GM12875 (cell line): Measurements from ENCODE around the gene TNFRSF18.

Source experiments
- H3K4me3 ChIP-seq: one replicate; pipeline ENCODE4 v1.5.1; 2011; ENCODE audit warnings: low read depth, low read length, control low read depth
- TF ChIP-seq, protein P1 (sequence below): IDR thresholded peaks from 2 replicates; pipeline ENCODE4 v1.5.1; 2011; ENCODE audit warnings: low read depth, mild to moderate bottlenecking, control low read depth, inconsistent platforms, low read length, moderate library complexity, borderline replicate concordance; ENCODE audit not compliant: insufficient read depth

The TNFRSF18 gene

DNA sequence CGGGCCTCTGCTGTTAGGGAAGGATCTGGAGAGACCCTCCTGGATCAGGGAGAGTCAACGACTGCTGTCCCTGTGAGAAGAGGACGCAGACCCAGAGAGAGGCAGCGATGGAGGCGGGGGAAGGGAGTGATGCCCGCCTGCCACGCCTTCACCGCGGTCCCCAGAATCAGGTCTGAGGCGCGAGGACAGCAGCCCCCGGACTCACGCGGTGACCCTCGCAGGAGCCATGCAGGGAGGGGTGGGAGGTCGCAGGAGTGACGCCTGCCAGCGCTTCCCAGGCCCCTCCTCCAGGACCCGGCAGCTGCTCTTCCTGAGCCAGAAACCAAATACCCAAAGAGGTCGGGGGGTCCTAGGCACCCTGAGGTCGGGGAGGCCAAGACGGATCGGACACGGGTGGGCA is 13.8 kb upstream of the TNFRSF18 start:
- TF ChIP-seq, protein P1, sequence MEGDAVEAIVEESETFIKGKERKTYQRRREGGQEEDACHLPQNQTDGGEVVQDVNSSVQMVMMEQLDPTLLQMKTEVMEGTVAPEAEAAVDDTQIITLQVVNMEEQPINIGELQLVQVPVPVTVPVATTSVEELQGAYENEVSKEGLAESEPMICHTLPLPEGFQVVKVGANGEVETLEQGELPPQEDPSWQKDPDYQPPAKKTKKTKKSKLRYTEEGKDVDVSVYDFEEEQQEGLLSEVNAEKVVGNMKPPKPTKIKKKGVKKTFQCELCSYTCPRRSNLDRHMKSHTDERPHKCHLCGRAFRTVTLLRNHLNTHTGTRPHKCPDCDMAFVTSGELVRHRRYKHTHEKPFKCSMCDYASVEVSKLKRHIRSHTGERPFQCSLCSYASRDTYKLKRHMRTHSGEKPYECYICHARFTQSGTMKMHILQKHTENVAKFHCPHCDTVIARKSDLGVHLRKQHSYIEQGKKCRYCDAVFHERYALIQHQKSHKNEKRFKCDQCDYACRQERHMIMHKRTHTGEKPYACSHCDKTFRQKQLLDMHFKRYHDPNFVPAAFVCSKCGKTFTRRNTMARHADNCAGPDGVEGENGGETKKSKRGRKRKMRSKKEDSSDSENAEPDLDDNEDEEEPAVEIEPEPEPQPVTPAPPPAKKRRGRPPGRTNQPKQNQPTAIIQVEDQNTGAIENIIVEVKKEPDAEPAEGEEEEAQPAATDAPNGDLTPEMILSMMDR: no peak
- no peak overlapping the region for H3K4me3 ChIP-seq

DNA sequence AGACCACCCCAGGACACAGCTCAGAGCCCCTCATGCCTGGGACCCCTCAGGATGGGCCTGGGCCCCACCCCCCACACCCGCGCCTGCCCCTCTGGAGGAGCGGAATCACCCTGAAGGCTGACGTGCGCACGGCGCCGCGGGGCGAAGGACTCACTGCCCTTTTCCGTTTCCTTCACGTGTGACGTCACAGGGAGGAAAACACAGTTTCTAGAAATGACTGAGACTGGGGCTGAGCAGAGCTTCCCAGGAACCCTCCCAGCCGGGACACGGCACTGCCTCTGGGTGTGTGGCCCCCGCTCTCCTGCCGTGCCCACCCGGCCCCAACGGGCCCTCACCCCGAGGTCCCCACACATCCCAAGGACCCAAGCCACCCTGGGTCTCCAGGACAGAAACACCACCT is 12.9 kb upstream of the TNFRSF18 start:
- no peak overlapping the region for H3K4me3 ChIP-seq
- TF ChIP-seq, protein P1: no peak

DNA sequence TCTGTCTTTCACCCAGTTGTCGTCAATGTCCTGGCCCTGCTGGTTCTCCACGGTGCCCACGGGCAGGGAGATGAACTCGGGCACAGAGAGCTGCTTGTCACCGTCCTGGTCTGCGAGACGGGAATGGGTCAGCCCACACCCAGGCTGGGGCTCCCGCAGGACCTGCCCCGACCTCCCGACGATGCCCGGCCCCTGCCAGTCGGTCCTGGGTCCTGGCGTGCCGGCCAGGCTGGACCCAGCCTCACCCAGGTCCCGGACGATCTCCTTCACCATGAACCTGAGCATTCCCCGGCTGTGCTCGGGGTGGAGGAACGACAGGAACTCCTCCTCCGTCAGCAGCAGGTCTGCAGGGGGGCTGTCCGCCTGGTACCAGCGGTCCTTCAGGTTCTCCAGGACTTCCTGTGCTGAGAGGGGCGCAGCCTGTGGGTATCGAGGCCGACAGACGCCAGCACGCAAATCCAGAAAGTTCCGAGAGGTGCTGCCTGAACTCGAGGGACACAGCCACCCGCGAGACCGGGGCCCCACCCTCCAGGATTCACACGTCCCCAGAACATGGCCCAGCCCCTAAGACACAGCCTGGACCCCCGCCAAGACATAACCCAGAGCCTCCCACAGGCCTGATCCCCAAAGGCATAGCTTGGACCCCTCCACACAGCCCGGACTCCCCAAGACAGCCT is 12.3 kb upstream of the TNFRSF18 start:
- H3K4me3 ChIP-seq: no peak overlapping the region
- TF ChIP-seq, protein P1: no peak

DNA sequence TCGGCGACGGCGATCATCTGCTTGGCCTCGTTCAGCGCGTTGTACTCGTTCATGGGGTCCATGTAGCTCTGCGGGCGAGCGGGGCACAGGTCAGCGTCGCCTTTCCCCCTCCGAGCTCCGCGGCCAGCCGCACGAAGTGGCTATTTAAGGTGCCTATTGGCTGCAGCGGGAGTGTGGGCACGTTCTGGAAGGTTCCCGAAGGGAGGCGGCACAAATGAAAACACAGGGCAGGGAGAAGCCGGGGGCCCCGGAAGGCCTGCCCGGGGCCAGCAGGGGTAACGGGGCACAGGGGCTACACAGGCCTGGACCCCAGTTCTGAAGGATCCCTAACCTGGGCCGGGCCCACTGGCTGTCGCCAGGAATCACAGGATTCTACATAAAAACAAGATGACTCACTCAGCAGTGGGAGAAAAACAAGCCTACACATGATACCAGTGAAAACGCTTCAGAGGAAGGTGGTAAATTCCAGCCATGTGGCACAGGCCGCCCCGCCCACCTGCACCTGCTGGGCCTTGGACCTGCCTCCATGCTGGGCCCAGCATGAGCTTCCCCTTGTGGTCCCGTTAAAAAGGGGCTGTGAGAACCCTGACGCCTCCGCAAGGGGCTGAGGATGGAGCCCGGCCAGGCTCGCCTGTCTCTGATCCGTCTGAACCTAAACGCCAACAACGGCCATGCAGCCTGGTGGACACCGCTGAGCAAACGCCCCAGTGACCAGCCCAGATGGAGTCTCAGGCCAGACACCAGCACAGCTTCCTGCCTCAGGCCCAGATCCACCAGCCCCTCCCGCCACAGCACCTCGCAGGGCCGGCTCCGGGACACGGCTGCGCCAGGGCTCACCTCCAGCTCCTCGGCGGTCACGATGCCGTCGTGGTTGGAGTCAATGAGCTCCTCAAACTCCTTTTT is 11.5 kb upstream of the TNFRSF18 start:
- TF ChIP-seq, protein P1: no peak
- no peak overlapping the region for H3K4me3 ChIP-seq

DNA sequence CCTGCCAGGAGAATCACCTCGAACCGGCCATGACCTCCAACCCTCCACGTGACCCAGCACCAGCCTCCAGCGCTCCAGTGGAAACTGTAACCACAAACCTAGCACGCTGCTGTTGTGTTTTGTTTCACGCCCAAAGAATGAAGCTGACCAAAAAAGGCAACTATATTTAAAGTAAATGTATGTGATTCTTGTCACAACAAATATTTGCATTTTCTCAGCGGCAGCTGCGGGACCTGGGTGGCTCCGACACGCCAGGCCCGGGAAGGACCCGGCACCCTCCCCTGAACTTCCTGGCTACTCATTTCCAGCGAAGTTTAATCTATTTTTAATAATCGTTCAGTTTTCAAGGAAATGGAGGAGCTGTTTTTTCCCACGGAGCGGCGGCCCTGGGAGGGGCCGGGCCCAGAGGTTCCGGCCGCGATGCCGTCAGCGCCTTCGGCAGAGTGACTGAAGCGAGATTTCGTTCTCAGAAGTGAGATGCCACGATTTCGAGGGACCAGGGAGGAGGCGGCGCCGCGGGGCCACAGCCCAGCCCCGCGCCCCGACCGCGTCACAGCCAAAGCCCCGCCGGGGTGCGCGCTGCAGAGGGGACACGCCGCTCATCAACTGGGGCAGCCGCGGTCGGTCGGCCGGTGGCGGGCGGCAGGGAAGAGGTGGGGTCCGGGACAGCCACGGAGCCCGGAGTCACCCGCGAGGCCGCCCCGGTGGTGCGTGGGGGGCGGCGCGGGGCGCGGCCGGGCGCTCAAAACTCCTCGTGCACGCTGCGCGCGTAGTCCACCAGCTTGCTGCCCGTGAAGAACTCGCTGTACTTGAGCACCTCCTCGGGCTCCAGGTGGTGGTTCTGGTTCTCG is 10.6 kb upstream of the TNFRSF18 start:
- no peak overlapping the region for H3K4me3 ChIP-seq
- TF ChIP-seq, protein P1: no peak

DNA sequence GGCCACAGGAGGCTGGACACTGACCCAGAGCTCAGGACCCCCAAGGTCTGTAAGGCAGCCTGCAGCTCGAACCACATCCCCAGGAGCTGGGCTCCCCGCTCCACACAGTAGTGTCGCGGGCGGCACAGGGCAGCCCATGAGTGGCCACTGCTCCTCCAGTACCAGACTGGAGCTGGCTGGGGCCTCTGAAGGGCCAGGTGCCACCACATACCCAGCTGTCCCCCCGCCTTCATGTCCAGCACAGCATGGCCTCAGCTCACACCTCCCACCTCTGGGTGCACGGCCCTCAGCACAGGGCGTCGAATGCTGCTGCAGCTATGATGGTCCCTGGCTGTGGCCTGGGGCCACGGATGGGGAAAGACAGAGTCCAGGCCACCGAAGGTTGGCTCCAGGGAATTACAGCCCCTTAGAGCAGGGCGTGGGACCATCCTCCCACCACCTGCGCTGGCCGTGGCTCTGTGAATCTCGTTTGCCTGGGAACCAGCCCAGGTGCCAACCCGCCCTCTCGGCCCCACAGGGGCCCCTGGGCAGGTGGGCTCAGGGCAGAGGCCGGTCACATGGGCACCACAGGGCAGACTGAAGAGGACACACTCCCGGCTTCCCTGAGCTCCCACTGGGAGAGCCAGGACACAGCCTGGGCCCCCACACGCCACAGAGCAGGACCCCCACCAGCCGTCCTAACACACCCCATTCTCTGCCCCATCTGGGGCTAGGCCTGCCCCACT is 9.7 kb upstream of the TNFRSF18 start:
- TF ChIP-seq, protein P1: no peak
- H3K4me3 ChIP-seq: no peak overlapping the region
